ENCODE results near the gene DHX38. TPM values are rescaled to one million over a fixed set of nuclear protein-coding genes. Genes with fewer than 3 reads are reported as not detected.

The DHX38 gene
- total RNA-seq, 1 donor from 2014 or later: 87.4 TPM

GRCh38 chr16:72120026-72120425 is 26.4 kb downstream of the DHX38 start:
- intact Hi-C loops (cut with micrococcal nuclease): loop anchor here (10.0 kb wide), 2 partner anchors 715 to 1985 kb away; no protein-coding TSS in a partner anchor

GRCh38 chr16:72122308-72122707 is 28.7 kb downstream of the DHX38 start:
- intact Hi-C loops (cut with micrococcal nuclease): loop anchor here (10.0 kb wide), 2 partner anchors 712 to 1982 kb away; no protein-coding TSS in a partner anchor

- intact Hi-C loops (cut with micrococcal nuclease): loop anchor here (10.0 kb wide), 2 partner anchors 712 to 1982 kb away; no protein-coding TSS in a partner anchor
These were observed 29.3 kb downstream of the DHX38 start for GRCh38 chr16:72122916-72123315.

- intact Hi-C loops (cut with micrococcal nuclease): loop anchor here (10.0 kb wide), 2 partner anchors 711 to 1981 kb away; no protein-coding TSS in a partner anchor
These were observed 29.8 kb downstream of the DHX38 start for GRCh38 chr16:72123426-72123825.

GRCh38 chr16:72124148-72124547 is 30.5 kb downstream of the DHX38 start:
- intact Hi-C loops (cut with micrococcal nuclease): loop anchor here (2.0 to 10.0 kb wide), 3 partner anchors 711 to 1981 kb away; no protein-coding TSS in a partner anchor

GRCh38 chr16:72124761-72125634 is 31.4 kb downstream of the DHX38 start:
- intact Hi-C loops (cut with micrococcal nuclease): loop anchor here (1.0 to 10.0 kb wide), 4 partner anchors 342 to 1980 kb away; no protein-coding TSS in a partner anchor

DNA sequence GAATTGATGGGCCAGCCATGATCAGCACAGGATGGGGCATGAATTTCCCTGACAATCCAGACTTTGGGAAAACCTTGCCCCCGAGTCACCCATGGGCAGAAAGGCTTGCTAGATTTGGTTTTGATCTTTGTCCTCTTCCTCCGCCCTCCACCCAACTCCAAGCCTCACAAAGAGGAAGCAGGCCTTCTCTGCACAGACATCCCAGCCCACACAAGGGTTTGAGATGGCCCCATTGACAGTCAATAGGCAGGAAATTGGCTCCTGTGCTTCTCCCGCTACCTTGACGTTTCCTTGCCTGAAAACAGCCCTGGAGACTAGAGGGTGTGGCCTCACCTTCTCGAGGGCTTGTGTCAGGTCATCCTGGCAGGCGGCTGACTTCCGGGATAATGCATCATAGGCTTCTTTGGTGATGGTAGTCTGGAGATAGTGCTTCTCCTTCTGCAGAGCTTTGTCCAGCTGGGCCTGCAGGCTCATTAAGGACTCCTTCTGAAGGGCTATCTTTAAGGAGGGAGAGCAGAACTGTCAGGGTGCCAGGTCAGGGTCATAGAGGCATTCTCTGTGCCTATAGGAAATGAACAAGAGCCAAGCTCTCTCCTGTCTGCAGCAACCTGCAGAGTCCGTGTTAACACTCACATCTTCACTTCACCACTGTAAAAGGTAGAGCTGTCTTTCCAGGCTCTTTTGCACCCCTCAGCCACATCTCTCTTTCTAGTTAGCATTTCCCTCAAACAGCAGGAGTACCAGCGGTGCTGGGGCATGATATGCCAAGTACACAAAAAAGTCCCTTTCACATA is 32.2 kb downstream of the DHX38 start:
- intact Hi-C loops (cut with micrococcal nuclease): loop anchor here (1.0 to 10.0 kb wide), 4 partner anchors 341 to 1979 kb away; no protein-coding TSS in a partner anchor

DNA sequence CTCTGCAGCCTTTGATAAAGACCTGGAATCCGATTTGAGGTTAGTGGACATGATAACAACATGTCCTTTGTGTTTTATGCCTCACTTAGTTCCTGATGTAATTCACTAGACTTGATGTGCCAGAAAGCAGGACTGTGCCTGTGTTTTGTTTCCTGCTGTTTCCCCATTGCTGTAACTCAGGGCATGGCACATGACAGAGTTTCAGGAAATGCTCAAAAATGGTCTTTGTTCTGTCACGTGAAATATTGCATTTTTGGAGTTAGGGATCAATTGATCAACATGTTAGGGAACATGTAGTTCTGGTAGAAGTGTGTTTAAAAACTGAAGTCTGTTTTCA is 32.8 kb downstream of the DHX38 start:
- intact Hi-C loops (cut with micrococcal nuclease): loop anchor here (10.0 kb wide), 2 partner anchors 708 to 1978 kb away; no protein-coding TSS in a partner anchor

DNA sequence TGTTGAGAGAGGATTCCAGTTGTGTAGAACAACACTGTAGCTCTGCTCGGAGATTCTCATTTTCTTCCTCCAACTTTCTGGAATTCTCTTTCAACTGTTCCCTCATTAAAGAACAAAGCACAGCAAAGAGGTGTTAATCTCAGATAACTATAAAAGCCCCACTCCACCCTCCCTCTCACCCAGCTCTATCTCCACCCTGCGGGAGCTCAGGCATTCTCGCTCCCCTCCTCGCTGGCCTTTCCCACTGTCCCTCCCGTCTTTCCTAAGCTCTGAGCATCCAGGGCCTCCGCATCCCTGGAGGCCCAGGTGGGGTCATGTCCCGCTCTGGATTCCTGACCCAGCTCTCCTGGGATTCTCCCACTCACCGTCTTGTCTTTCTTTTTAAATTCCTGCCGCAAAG is 35.1 kb downstream of the DHX38 start:
- intact Hi-C loops (cut with micrococcal nuclease): loop anchor here (10.0 kb wide), 2 partner anchors 706 to 1976 kb away; no protein-coding TSS in a partner anchor

- intact Hi-C loops (cut with micrococcal nuclease): loop anchor here (10.0 kb wide), 2 partner anchors 705 to 1975 kb away; no protein-coding TSS in a partner anchor
These were observed 36.5 kb downstream of the DHX38 start for GRCh38 chr16:72129976-72130656.

GRCh38 chr16:72131036-72131435 is 37.4 kb downstream of the DHX38 start:
- intact Hi-C loops (cut with micrococcal nuclease): no loop called here

- intact Hi-C loops (cut with micrococcal nuclease): no loop called here
These were observed 39.1 kb downstream of the DHX38 start for GRCh38 chr16:72132726-72133125.

GRCh38 chr16:72134507-72134906 is 40.9 kb downstream of the DHX38 start:
- intact Hi-C loops (cut with micrococcal nuclease): no loop called here

GRCh38 chr16:72137380-72138063 is 43.9 kb downstream of the DHX38 start:
- intact Hi-C loops (cut with micrococcal nuclease): no loop called here

- intact Hi-C loops (cut with micrococcal nuclease): no loop called here
These were observed 44.5 kb downstream of the DHX38 start for GRCh38 chr16:72138064-72138572.

DNA sequence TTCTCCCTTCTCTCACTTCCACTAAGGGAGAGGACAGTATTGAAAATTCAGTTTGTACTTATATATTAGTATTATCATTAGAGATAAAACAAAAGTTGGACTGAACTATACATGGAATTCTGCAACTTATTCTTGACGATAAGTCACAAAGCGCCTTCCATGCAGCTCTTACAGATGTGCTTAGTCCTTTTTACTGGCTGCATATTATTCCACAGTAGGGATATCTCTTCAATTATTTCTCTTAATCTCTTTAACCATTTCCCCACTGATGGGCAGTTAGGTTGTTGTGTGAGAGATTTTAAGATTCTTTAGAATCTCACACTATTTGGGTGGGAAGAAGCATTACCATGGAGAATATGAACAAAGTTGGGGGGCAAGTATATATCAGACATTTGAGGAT is 46.3 kb downstream of the DHX38 start:
- intact Hi-C loops (cut with micrococcal nuclease): no loop called here

DNA sequence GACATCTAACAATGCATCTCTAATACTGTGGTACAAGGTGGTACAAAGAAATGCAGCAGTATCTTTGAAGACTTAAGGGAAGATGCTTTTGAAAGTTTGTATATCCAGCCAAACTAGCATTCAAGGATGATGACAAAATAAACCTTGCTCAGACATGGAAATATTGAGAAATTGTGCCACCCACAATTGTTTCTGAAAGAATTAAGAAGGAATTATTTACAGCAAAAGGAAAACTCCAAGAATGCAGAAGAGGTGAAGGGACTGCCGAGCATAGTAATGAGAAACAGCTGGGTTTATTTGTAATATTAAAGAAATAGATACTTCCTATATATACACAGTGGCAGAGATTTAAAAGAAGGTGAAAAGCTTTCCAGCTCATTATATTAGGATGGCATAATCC is 48.8 kb downstream of the DHX38 start:
- intact Hi-C loops (cut with micrococcal nuclease): no loop called here

DNA sequence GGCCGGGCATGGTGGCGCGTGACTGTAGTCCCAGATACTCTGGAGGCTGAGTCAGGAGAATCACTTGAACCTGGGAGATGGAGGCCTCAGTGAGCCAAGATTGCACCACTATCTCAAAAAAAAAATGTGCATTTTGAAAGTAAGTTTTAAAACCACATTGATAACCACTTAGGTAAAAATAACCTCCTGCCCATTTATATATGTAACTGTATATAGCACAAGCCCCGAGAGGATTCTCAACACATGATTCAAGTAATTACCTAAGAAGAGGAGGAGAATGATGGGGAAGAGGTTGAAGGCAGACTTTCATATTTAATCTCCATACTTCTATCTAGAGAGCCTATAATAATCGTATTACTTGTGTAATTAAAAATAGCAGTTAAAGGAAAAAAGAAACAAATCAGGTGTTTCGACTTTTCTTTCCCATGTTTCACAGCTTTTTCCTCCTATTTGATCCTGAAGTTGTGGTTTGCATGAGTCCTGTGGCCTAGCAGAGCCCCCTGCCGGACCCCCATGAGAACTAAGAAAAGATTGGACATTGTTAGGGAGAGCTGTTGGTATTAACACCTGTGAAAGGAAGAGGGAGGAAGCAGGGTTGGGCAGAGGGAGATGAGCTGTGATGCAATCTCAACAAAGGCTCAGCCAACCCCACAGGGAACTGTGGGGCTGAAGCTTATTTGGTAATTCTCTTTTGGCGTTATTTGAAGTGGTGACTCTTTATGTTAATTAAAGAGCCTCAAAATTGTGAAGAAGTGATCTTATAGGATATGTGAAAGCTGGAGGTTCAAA is 56.2 kb downstream of the DHX38 start:
- intact Hi-C loops (cut with micrococcal nuclease): no loop called here

GRCh38 chr16:72159386-72159785 is 65.7 kb downstream of the DHX38 start:
- intact Hi-C loops (cut with micrococcal nuclease): no loop called here
